HFFc6 (cell line): ENCODE data around the gene TACC2. TPM values are rescaled to one million over a fixed set of nuclear protein-coding genes. Genes with fewer than 3 reads are reported as not detected.
"Not testable (repeated sequence)": the region's sequence is repeated elsewhere in the genome, so short reads cannot be mapped to it uniquely, and the experiment has no call there.

Source experiments
- DNase-seq: peaks from one replicate; pipeline ENCODE4 v3.0.0-alpha.2; 2018
- H3K27ac Mint-ChIP-seq: 2 replicates; pipeline ENCODE4 v1.8.0; 2020; ENCODE audit warnings: mild to moderate bottlenecking, mixed read lengths
- H3K27me3 Mint-ChIP-seq: 2 replicates; pipeline ENCODE4 v1.8.0; 2021; ENCODE audit warnings: mild to moderate bottlenecking, moderate library complexity, mixed read lengths; ENCODE audit not compliant: insufficient read depth
- H3K36me3 Mint-ChIP-seq: 2 replicates; pipeline ENCODE4 v1.8.0; 2021; ENCODE audit warnings: low read depth, mixed read lengths
- H3K4me1 Mint-ChIP-seq: 2 replicates; pipeline ENCODE4 v1.8.0; 2020; ENCODE audit warnings: low read depth, mixed read lengths
- H3K4me3 Mint-ChIP-seq: 2 replicates; pipeline ENCODE4 v1.8.0; 2020; ENCODE audit warnings: mild to moderate bottlenecking, moderate library complexity, mixed read lengths
- H3K9me3 Mint-ChIP-seq: 2 replicates; pipeline ENCODE4 v1.8.0; 2020; ENCODE audit warnings: mild to moderate bottlenecking, mixed read lengths
- CTCF ChIP-seq: fragments of 200-600 bp; sonication (generic); IDR thresholded peaks from 2 replicates; pipeline ENCODE4 v1.5.0; 2021; ENCODE audit warnings: antibody characterized with exemption, mild to moderate bottlenecking
- total RNA-seq, 6 experiments: library from RNA; stranded (reverse); fragmentation: NEBNext Ultra II Directional; extraction: Animal tissue kit (Norgen Biotek cat#: 25700); gene quantifications; 2 replicates in 1 of 6; 3 replicates in 5 of 6; pipeline ENCODE4 v1.2.3, GENCODE V29; 2021

The TACC2 gene
- total RNA-seq, 6 experiments from 2014 or later: 15.9 to 19.5 (median 17.5) TPM

DNA sequence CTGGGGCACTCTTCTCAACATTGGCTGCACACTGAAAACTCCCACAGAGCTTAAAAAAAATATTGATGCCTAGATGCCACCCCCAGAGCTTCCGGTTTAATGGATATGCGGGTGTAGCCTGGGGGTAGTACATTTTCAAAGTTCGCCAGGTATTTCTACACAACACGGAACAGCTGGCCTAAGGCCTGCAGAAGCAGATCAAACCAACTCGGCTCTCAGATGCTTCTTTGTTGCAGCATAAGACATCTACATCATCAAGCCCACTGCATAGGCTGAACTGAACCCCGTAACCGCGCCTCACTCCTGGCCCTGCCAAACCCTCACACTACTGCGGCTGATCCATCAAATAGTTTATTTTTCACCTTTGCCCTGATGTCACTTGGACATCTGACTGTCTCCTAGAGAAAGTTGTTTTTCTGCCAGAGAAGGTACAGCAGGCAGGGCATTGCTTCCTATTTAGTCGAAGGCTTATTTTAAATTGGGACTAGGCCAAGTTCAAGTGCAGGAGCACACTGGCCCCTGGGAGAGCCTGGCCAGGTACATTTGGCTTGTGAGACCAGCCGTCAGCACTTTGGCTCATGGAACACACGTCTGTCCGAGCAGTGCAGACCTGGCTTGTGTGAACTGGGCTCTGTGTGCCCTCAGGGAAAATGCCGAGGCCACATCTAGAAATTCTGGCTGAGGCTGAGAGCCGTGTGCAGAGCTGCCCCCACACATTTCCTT, 113.3 kb downstream of the TACC2 start:
- no peaks in the 10 kb centered on the region for H3K36me3 Mint-ChIP-seq
- DNase-seq: no peak
- H3K27ac Mint-ChIP-seq: no peak overlapping the region
- H3K9me3 Mint-ChIP-seq: no peaks in the 10 kb centered on the region
- H3K4me3 Mint-ChIP-seq: no peak overlapping the region
- no peak for TF ChIP-seq CTCF
- H3K27me3 Mint-ChIP-seq: peaks cover 18% of the 10 kb centered on the region
- peaks cover 16% of the 10 kb centered on the region for H3K4me1 Mint-ChIP-seq

GRCh38 chr10:122102869-122103525, 114.0 kb downstream of the TACC2 start:
- no peaks in the 10 kb centered on the region for H3K9me3 Mint-ChIP-seq
- H3K36me3 Mint-ChIP-seq: no peaks in the 10 kb centered on the region
- DNase-seq: peak; percentile 26
- TF ChIP-seq CTCF: no peak
- H3K27me3 Mint-ChIP-seq: peaks cover 15% of the 10 kb centered on the region
- peaks cover 16% of the 10 kb centered on the region for H3K4me1 Mint-ChIP-seq
- no peak overlapping the region for H3K27ac Mint-ChIP-seq
- no peak overlapping the region for H3K4me3 Mint-ChIP-seq

DNA sequence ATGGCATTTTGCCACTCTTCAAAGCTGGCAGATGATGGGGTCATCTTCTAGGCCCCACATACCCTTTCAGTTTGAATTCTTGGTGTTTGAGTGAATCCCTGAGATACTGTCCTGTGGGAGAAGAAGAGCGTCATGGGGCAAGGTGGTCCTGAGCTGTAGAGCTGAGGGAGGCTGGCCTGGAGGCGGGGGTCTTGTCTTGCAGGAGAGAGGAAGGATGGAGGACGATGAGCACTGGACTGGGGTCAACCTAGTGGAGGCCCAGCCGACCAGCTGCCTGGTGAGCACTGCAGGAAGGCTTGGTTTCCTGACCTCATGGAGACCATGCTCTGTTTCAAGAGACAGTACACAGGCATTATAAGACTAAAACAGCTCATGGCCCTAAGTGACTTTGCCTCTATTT, 114.6 kb downstream of the TACC2 start:
- H3K4me3 Mint-ChIP-seq: no peak overlapping the region
- no peaks in the 10 kb centered on the region for H3K36me3 Mint-ChIP-seq
- H3K27ac Mint-ChIP-seq: no peak overlapping the region
- no peak for DNase-seq
- no peak for TF ChIP-seq CTCF
- peaks cover 15% of the 10 kb centered on the region for H3K27me3 Mint-ChIP-seq
- peaks cover 16% of the 10 kb centered on the region for H3K4me1 Mint-ChIP-seq
- H3K9me3 Mint-ChIP-seq: no peaks in the 10 kb centered on the region

GRCh38 chr10:122108786-122109185, 119.8 kb downstream of the TACC2 start:
- DNase-seq, H3K36me3 Mint-ChIP-seq, H3K9me3 Mint-ChIP-seq, H3K27ac Mint-ChIP-seq, H3K4me3 Mint-ChIP-seq, H3K27me3 Mint-ChIP-seq: not testable (repeated sequence)
- peaks cover 13% of the 10 kb centered on the region for H3K4me1 Mint-ChIP-seq

DNA sequence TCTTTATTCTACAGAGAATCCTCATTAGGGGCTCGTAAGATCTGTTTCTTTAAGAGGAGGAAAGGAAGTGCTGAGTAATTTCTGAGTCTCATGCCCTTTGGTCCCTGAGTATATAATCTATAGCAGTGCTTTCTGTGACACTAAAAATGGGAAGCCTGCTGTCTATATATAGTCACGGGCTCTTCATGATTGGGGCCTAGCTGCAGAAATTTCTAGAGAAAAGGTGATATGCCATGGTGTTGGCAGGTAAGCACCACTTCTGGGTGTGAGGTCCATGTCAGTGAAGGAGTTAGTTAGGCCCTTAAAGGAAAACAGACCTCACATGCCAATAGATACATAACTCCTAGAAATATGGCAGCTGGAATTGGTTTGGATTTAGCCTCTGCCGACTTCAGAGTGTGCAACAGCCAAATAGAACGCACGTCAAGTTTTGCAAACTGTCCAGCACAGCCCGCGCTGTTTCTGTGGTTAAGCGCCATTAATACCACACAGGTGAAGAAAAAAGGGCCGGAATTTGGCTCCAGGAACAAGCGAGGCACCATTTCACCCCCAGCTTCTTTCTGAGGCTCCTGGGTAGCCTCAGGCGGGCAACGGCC, 123.2 kb downstream of the TACC2 start:
- Mint-ChIP-seq H3K9me3 (no peaks in the 10 kb centered on the region; the same call in 1 of the 2 replicates), H3K27ac (peak overlapping the region; percentile 97), H3K4me1 (peaks cover 46% of the 10 kb centered on the region), H3K4me3 (peak overlapping the region; percentile 95), H3K27me3 (peaks cover 2% of the 10 kb centered on the region), H3K36me3 (no peaks in the 10 kb centered on the region)
- DNase-seq: peak; percentile 26
- no peak for TF ChIP-seq CTCF
